Upper lobe of left lung (tissue), 6 donors: ENCODE measurements around the gene PSMC4. TPM values are rescaled to one million over a fixed set of nuclear protein-coding genes. Genes with fewer than 3 reads are reported as not detected.

Experiments used
- ATAC-seq, 2 donors: fragments of 200-7000 bp; cut with Tn5 transposase; one replicate each; pipeline ENCODE4 v1.9.1; 2022; ENCODE audit warnings: mild to moderate bottlenecking in 2 of 2, moderate library complexity in 2 of 2; ENCODE audit not compliant: low FRiP score in 2 of 2
- DNase-seq, 2 donors: peaks; one replicate each; pipeline ENCODE4 v3.0.0-alpha.2; 2019 to 2020
- H3K27ac ChIP-seq, 4 donors: fragments of 200-600 bp; sonication (generic); one replicate each; pipeline ENCODE4 v1.5.1; 2016 to 2019
- H3K27me3 ChIP-seq, 4 donors: fragments of 200-600 bp; sonication (generic); one replicate each; pipeline ENCODE4 v1.5.1; 2017 to 2019
- H3K36me3 ChIP-seq, 4 donors: fragments of 200-600 bp; sonication (generic); one replicate each; pipeline ENCODE4 v1.5.1; 2016 to 2019
- H3K4me1 ChIP-seq, 4 donors: fragments of 200-600 bp; sonication (generic); one replicate each; pipeline ENCODE4 v1.5.1; 2018 to 2019
- H3K4me3 ChIP-seq, 4 donors: fragments of 200-600 bp; sonication (generic); one replicate each; pipeline ENCODE4 v1.5.1; 2017 to 2019; ENCODE audit warnings: mild to moderate bottlenecking in 2 of 4, moderate library complexity in 1 of 4
- H3K9me3 ChIP-seq, 4 donors: fragments of 200-600 bp; sonication (generic); one replicate each; pipeline ENCODE4 v1.5.1; 2018 to 2019
- EP300 ChIP-seq, 4 donors: sonication (generic); formaldehyde crosslinking; IDR thresholded peaks; one replicate each; pipeline ENCODE4 v1.5.1; 2017; ENCODE audit warnings: antibody characterized with exemption in 4 of 4, control low read depth in 2 of 4
- POLR2A ChIP-seq, 4 donors: fragments of 450-650 bp; IDR thresholded peaks; one replicate each; pipeline ENCODE4 v1.5.1; 2016 to 2017; ENCODE audit warnings: antibody characterized with exemption in 4 of 4, mild to moderate bottlenecking in 2 of 4
- POLR2AphosphoS5 ChIP-seq, 2 donors: sonication (generic); formaldehyde crosslinking; IDR thresholded peaks; one replicate each; pipeline ENCODE4 v1.5.1; 2017; ENCODE audit warnings: antibody characterized with exemption in 2 of 2
- WGBS, 2 donors: methylation state at CpG; one replicate each; pipeline ENCODE4 v1.1.5; 2017 to 2018; 5-methylcytosine and 5-hydroxymethylcytosine counted together
- total RNA-seq, 6 donors: library from RNA; depleted of rRNA in 4 of 6; stranded (reverse); fragments of >200 nt in 4 of 6; gene quantifications; one replicate each; pipeline versions ENCODE4 v1.1.0 to v1.2.1, GENCODE V29; 2016 to 2021
- TF ChIP-seq, protein P1 (sequence below), 6 experiments: fragments of 450-650 bp in 4 of 6; fragments of 200-600 bp in 2 of 6; sonication (generic) in 2 of 6; IDR thresholded peaks; one replicate each; pipeline ENCODE4 v1.5.1; 2016 to 2019; ENCODE audit warnings: antibody characterized with exemption in 6 of 6
- donor health status: DM: no; HTN: no; CAD: no; lungs with moderate emphysema.
- donor health status: DM: no; HTN: yes; CAD: no; lungs with severe emphysema.

PSMC4 gene
- total RNA-seq, 6 donors from 2014 or later: 41.1 to 85.7 (median 59.9) TPM

DNA sequence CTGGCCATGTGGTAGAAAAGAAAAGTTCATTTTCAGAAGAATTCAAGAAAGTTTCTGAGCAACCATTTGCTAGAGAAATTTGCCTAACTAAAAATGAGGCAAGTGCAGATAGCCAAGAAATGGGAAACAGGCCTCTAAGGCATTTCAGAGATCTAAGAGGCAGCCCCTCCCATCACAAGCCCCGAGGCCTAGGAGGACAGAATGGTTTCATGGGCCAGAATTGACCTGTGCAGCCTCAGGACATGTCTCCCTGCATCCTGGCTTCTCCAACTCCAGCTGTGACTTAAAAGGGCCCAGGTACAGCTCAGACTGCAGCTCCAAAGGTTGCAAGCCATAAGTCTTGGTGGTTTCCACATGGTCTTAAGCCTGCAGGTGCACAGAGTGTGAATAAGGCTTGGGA is 22.6 kb downstream of the PSMC4 start:
- Histone ChIP-seq H3K27me3 (no peaks in the 10 kb centered on the region), H3K36me3 (peaks cover 0 to 3% (median 0%) of the 10 kb centered on the region in 4 donors), H3K4me1 (peaks cover 9 to 17% (median 13%) of the 10 kb centered on the region in 4 donors), H3K4me3 (no peak overlapping the region), H3K9me3 (no peaks in the 10 kb centered on the region), H3K27ac (no peak overlapping the region)
- TF ChIP-seq, protein P1, sequence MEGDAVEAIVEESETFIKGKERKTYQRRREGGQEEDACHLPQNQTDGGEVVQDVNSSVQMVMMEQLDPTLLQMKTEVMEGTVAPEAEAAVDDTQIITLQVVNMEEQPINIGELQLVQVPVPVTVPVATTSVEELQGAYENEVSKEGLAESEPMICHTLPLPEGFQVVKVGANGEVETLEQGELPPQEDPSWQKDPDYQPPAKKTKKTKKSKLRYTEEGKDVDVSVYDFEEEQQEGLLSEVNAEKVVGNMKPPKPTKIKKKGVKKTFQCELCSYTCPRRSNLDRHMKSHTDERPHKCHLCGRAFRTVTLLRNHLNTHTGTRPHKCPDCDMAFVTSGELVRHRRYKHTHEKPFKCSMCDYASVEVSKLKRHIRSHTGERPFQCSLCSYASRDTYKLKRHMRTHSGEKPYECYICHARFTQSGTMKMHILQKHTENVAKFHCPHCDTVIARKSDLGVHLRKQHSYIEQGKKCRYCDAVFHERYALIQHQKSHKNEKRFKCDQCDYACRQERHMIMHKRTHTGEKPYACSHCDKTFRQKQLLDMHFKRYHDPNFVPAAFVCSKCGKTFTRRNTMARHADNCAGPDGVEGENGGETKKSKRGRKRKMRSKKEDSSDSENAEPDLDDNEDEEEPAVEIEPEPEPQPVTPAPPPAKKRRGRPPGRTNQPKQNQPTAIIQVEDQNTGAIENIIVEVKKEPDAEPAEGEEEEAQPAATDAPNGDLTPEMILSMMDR (IDR thresholded peaks at IDR 0.05): no peak
- TF ChIP-seq EP300 (IDR thresholded peaks at IDR 0.05) (no peak), POLR2A (IDR thresholded peaks at IDR 0.05) (no peak), POLR2AphosphoS5 (IDR thresholded peaks at IDR 0.05) (no peak)
- DNase-seq (no peak), ATAC-seq (no peak)
- 92 to 100% methylated on average over 1 of the region's 1 CpG for WGBS, 2 donors

DNA sequence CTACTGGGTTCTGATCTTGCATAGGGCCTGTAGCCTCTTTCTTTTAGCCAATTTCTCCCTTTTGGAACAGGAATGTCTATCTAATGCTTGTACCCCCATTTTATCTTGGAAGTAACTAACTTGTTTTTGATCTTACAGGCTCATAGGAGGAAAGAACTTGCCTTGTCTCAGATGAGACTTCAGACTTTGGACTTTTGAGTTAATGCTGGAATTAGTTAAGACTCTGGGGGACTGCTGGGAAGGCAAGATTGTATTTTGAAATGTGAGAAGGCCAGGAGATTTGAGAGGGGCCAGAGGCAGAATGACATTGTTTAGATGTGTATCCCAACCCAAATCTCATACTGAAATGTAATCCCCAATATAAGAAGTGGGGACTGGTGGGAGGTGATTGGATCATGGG is 23.4 kb downstream of the PSMC4 start:
- TF ChIP-seq, protein P1 (IDR thresholded peaks at IDR 0.05): no peak
- TF ChIP-seq POLR2AphosphoS5 (IDR thresholded peaks at IDR 0.05) (no peak), EP300 (IDR thresholded peaks at IDR 0.05) (no peak), POLR2A (IDR thresholded peaks at IDR 0.05) (no peak)
- no peaks in the 10 kb centered on the region for H3K9me3 ChIP-seq
- peaks cover 0 to 3% (median 0%) of the 10 kb centered on the region in 4 donors for H3K36me3 ChIP-seq
- no peak overlapping the region for H3K4me3 ChIP-seq
- peaks cover 9 to 17% (median 13%) of the 10 kb centered on the region in 4 donors for H3K4me1 ChIP-seq
- DNase-seq (no peak), ATAC-seq (no peak)
- no peak overlapping the region for H3K27ac ChIP-seq
- no peaks in the 10 kb centered on the region for H3K27me3 ChIP-seq

DNA sequence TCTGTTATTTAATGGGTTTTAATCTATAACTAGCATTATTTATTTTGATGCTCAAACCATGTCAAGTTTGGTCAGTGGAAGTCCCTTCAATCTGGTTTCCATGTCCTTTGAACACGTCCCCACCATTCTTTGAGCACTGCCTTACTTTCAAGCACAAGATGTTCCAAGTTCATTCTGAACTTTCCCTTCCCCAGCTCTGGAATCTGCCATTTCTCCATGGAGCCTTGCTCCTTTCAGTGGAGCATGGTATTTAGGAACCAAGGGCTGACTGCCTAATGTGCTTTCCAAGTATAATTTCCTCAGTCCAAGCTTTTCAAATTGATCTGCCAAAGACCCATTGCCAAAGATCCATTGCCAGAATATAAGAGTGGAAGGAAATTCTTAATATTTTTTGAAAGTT is 24.8 kb downstream of the PSMC4 start:
- Histone ChIP-seq H3K36me3 (peaks cover 0 to 3% (median 0%) of the 10 kb centered on the region in 4 donors), H3K4me3 (peak overlapping the region in 2 of 4 donors; percentile 68 to 69), H3K27me3 (no peaks in the 10 kb centered on the region), H3K9me3 (no peaks in the 10 kb centered on the region), H3K4me1 (peaks cover 9 to 17% (median 13%) of the 10 kb centered on the region in 4 donors), H3K27ac (no peak overlapping the region)
- TF ChIP-seq POLR2AphosphoS5 (IDR thresholded peaks at IDR 0.05) (no peak), POLR2A (IDR thresholded peaks at IDR 0.05) (no peak)
- TF ChIP-seq, protein P1 (IDR thresholded peaks at IDR 0.05): no peak
- DNase-seq: no peak
- WGBS, 2 donors: 89 to 90% methylated on average over 1 of the region's 1 CpG
- no peak for ATAC-seq

DNA sequence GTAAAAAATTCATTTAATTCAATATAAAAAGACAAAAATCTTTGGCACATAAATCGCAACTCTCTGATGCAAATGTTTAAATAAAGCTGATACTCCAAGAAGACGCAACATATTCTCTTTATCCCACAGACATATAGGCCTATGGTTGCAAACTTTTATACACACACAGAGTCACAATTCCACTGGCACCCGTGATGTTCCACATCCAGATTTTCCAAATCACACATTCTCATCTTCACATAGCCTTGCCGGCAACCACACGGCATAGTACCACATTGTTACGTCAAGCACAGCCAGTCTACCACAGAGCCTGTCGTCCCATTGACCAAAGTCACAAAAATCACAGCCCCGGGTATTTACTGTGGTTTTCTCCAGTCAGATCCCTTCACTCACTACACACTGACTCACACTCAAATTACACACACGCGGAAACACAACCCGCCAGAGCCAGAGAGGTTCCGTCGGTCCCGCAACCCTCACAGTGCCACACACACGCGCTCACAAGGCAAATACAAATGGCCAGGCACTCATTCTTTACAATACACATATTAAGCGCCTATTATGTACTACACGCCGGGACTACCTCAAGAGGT is 25.3 kb downstream of the PSMC4 start:
- no peaks in the 10 kb centered on the region for H3K27me3 ChIP-seq
- no peaks in the 10 kb centered on the region for H3K9me3 ChIP-seq
- TF ChIP-seq POLR2A (IDR thresholded peaks at IDR 0.05) (no peak), POLR2AphosphoS5 (IDR thresholded peaks at IDR 0.05) (no peak), EP300 (IDR thresholded peaks at IDR 0.05) (no peak)
- TF ChIP-seq, protein P1 (IDR thresholded peaks at IDR 0.05): no peak
- H3K27ac ChIP-seq: peak overlapping the region; percentile 82 to 93 (median 89)
- peak; percentile 64 to 69 for ATAC-seq
- WGBS, 2 donors: 10 to 12% methylated on average over 16 to 19 of the region's 19 CpGs
- peaks cover 0 to 3% (median 0%) of the 10 kb centered on the region in 4 donors for H3K36me3 ChIP-seq
- H3K4me3 ChIP-seq: peak overlapping the region; percentile 57 to 69 (median 64)
- H3K4me1 ChIP-seq: peaks cover 9 to 17% (median 13%) of the 10 kb centered on the region in 4 donors
- DNase-seq: peak in 1 of 2 donors; percentile 28
